Measurements from ENCODE around the gene NAGPA.
"Not testable (repeated sequence)": the region's sequence is repeated elsewhere in the genome, so short reads cannot be mapped to it uniquely, and the experiment has no call there.

Gene NAGPA

GRCh38 chr16:5060073-5060641 lies 26.4 kb upstream of the NAGPA start:
- no peak for DNase-seq (ENCODE audit: low read depth in 2 of 2)

GRCh38 chr16:5059386-5060072 lies 25.8 kb upstream of the NAGPA start:
- no peak for DNase-seq (ENCODE audit: low read depth in 2 of 2)

GRCh38 chr16:5058476-5058875 lies 24.7 kb upstream of the NAGPA start:
- DNase-seq (ENCODE audit: low read depth in 2 of 2): no peak

- peak; percentile 33 to 49 for DNase-seq (ENCODE audit: low read depth in 2 of 2)
Observed at GRCh38 chr16:5056352-5056751, 22.6 kb upstream of the NAGPA start.

GRCh38 chr16:5054876-5055865 lies 21.4 kb upstream of the NAGPA start:
- no peak for DNase-seq (ENCODE audit: low read depth in 2 of 2)

- no peak for DNase-seq (ENCODE audit: low read depth in 2 of 2)
Observed at GRCh38 chr16:5046914-5047313, 13.2 kb upstream of the NAGPA start.

- no peak for DNase-seq (ENCODE audit: low read depth in 2 of 2)
Observed at GRCh38 chr16:5045499-5046115, 11.9 kb upstream of the NAGPA start.

GRCh38 chr16:5044581-5044980 lies 10.8 kb upstream of the NAGPA start:
- not testable (repeated sequence) for DNase-seq (ENCODE audit: low read depth in 2 of 2)

- DNase-seq (ENCODE audit: low read depth in 2 of 2): no peak
Observed at GRCh38 chr16:5044011-5044540, 10.3 kb upstream of the NAGPA start.

GRCh38 chr16:5042574-5043171 lies 8.9 kb upstream of the NAGPA start:
- no peak for DNase-seq (ENCODE audit: low read depth in 2 of 2)

GRCh38 chr16:5041600-5042133 lies 7.9 kb upstream of the NAGPA start:
- DNase-seq (ENCODE audit: low read depth in 2 of 2): no peak

GRCh38 chr16:5040451-5040850 lies 6.7 kb upstream of the NAGPA start:
- DNase-seq (ENCODE audit: low read depth in 2 of 2): no peak

GRCh38 chr16:5036228-5037156 lies 2.8 kb upstream of the NAGPA start:
- no peak for DNase-seq (ENCODE audit: low read depth in 2 of 2)

GRCh38 chr16:5035909-5036227 lies 2.1 kb upstream of the NAGPA start:
- DNase-seq (ENCODE audit: low read depth in 2 of 2): no peak

- no peak for DNase-seq (ENCODE audit: low read depth in 2 of 2)
Observed at GRCh38 chr16:5034167-5034523, 410 bp upstream of the NAGPA start.

- no peak for DNase-seq (ENCODE audit: low read depth in 2 of 2)
Observed at GRCh38 chr16:5032748-5033167, 977 bp downstream of the NAGPA start.

GRCh38 chr16:5031601-5032000 lies 2.1 kb downstream of the NAGPA start:
- DNase-seq (ENCODE audit: low read depth in 2 of 2): no peak

GRCh38 chr16:5030251-5030870 lies 3.4 kb downstream of the NAGPA start:
- DNase-seq (ENCODE audit: low read depth in 2 of 2): no peak

- DNase-seq (ENCODE audit: low read depth in 2 of 2): no peak
Observed at GRCh38 chr16:5028950-5029475, 4.7 kb downstream of the NAGPA start.

Data from stimulated activated CD8-positive, alpha-beta memory T cell treated with anti-CD3 and anti-CD28 coated beads, Interleukin-15, amount 100 ng/mL, for 48 hours (primary cell).